ENCODE results near the gene MKRN2OS.
A peak's percentile ranks its signal among the peaks of the same experiment; 100 is the strongest.

MKRN2OS gene

DNA sequence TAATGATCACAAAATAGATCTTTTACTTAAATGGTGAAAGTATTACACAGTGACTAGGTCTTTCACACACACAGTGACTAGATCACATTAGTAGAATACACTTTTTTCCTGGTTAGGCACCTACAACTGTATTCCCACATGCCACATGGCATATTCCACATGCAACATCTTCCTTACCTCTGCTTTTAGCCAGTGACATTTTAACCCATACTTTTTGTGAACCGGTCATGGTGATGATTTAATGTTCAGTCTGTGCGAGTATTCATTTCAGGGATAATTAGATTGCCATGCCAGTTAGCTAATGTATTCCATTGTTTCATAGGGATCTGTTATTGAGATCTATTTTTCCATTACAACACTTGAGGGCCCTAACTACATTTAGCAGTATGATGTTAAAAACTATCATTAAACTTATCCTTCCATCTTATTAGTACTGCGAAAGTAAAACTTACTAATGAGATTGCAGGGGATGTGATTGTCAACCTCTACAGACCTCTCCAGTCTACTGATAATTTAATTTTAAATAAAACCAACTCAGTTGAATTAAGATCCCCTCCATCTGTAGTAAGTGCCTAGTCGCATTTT is 32.7 kb downstream of the MKRN2OS start:
- DNase-seq, result no peak

DNA sequence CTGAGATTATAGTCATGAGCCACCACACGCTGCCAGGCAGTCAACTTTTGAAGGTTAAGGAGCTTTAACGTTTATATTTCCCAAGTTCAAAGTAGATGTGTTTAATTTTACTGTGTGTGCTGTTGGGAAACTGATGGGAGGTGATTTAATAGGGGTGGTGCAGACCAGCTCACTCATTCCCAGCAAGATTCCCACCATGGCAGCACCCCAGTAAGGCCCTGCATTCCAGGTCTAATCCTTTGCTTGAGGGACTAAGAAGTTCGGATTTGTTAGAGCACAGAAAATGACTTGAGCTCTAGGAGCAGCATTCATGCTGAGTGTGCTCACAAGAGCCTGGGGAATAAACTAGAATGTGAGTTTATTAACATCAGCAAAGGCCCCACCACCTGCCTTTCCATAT is 35.8 kb downstream of the MKRN2OS start:
- no peak for DNase-seq

DNA sequence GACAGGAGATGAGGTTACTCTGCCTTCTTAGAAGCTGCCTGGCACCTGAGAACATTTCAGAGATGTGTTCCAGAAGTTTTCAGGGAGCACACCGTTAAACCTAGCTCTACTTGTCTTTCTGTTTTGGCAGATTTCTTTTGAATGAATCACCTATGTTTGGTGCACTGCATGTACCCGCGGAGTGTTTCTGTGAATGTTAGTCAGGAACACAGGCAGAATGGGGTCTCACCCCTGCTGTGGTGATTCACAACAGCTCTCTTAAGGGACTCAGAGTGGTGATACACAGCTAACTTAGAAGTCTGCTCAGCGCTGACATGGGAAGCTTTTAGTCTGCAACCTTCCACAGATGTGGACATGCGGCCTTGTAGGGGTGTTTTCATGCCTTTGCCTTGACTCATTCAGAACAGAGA is 37.0 kb downstream of the MKRN2OS start:
- peak; percentile 99 for DNase-seq

DNA sequence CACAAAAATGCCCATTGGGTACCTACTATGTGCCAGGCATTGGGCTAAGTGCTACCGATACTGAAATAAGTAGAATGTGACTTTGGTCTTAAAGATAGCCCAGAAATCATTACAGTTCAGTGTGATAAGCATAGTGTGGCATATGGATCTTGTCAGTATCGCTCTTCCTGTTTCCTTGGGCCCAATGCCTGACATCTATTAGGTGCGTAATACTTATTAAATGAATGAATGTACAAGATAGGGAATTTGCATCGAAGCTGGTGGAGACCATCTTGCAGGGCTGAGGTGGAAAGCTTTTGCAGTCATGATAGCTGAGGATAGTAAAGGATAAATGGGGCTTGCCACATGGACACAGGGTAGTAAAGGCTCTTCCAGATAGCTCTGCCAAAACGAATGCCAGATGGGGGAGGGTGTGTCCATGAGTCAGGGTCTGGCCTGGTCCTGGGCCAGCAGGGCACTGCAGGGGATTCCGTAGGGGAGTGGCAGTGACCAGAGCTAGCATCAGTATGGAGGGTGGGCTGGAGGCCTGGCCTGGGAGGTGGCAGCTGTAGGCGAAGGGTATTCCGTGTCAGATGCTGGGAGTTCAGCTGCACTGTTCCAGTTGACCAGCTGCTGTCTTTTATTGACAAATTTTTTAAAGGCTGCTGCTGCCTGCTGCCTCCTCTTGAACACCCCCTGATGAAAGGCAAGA is 37.6 kb downstream of the MKRN2OS start:
- DNase-seq, result peak; percentile 69

DNA sequence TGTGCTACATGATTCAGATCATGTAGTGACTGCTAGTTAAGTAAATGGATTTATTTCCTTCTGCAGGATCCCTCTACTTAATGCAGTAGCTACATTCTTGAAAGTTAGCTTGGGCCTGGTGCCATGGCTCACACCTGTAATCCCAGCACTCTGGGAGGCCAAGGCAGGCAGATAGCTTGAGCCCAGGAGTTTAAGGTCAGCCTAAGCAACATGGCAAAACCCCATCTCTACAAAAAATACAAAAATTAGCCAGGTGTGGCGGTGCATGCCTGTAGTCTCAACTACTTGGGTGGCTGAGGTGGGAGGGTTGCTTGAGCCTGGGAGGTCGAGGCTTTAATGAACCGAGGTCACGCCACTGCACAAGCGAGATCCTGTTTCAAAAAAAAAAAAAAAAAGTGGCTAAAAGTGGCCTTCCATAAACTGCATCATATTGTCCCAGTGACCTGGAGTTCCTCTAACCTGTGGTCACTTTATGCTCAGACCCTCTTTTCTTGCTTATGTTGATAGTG is 39.0 kb downstream of the MKRN2OS start:
- no peak for DNase-seq

DNA sequence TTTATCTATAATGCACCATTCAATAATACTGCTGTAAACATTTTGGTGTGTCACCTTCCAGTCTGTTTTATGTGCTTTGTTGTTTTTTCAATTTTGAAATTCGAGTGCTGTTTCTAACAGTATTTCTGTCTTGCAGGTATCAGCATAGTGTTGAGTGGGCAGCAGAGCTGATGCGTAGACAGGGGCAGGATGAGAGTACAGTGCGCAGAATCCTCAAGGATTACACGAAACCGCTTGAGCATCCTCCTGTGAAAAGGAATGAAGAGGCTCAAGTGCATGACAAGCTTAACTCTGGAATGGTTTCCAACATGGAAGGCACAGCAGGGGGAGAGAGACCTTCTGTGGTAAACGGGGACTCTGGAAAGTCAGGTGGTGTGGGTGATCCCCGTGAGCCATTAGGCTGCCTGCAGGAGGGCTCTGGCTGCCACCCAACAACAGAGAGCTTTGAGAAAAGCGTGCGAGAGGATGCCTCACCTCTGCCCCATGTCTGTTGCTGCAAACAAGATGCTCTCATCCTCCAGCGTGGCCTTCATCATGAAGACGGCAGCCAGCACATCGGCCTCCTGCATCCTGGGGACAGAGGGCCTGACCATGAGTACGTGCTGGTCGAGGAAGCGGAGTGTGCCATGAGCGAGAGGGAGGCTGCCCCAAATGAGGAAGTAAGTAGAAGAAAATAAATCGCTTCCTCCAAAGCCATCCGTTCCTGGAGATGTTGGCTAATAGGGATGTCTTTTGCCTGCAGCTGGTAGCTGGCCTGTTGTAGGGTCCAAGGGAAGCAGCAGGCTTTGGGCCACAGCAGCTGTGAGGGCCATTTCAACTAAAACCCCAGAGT is 42.0 kb downstream of the MKRN2OS start:
- no peak for DNase-seq

DNA sequence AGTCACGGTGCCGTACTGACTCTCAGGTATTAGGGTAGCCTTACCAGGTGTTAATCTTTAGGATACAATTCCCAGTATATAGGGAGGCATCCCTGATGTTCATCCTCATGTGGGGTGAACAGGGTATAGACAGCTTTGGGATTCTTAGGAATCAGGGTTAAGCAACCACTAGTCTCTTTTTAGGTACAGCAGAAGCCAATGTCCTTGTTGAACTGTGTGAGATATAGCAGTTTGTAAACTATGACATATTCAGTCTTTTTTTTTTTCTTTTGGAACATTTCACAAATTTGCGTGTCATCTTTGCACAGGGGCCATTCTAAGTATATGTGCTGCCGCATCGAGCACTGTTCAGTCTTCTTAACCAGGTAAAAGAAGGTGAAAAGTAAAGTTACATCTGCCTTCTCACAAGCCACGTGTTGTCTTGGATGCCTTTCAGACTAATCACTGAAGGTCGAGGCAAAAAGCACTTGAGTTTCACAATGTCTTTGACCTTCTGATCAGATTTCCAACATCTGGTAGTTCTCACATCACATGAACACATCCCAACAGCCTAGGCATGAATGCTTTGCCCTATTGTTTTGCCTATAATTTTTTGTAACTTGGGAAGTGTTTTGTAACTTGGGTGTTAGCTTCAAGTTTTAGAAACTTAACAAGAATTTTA is 43.8 kb downstream of the MKRN2OS start:
- no peak for DNase-seq

DNA sequence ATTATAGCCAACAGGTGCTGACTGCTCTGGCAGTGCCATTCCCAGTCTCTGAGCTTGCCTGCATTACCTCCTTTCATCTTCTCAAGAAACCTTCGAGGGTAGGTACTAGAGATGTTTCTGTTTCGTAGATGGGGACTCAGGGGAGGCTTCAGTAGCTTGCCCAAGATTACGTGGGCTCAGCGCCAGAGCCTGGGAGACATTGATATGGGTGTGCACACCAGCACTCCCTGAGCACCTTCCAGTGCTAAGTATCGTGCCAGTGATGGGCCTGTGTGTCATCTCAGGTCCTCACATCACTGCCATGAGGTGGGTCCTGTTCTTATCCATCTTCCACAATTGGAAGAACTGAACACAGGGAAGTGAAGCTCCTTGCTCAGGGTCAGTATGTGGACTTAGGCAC is 45.8 kb downstream of the MKRN2OS start:
- no peak for DNase-seq

DNA sequence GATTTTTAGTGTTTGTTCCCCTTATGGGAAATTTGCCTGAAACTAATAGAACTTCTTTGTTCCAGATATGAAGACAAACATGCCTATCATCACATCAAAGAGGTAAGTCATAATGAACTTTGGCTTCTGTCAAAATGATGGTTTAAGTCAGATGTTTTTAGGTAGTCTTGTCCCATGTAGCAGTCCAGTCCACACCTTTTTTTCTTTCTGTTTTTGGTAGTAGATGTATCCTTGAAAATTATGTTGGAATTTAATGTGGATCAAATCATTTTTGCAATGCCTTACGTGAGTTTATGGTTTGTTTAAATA is 48.9 kb downstream of the MKRN2OS start:
- DNase-seq, result no peak

DNA sequence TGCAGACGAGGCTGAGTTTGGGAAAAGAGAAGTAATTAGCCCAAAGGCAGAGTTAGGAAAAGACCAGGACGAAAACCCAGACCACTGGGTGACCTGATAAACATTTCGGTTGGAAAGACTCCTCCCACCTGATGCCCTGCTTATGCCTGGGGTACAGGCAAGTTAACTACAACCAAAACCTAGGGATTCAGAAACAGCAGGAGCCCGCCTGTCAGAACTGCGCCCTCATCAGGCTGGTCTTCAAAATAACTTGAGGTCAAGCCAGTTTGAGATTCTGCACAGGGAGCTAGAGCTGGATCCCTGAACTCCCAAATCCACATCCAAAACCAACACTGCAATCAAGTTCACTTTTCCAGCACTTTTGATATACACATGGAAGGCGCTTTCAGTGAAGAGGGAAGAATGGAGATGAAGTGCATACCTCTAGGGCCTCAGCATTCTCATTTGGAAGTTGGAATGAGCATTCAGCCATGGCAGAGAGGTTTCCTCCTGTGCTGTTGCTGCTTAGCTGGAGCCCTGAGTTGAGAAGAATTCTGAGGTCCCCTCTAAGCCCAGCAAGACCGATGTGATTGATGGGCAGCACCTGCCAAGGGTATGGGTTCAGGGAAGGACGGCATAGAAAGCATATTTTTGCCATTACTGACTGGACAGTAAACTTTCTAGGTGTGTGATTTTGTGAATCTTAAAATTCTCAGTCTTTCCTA is 49.4 kb downstream of the MKRN2OS start:
- DNase-seq, result no peak

DNA sequence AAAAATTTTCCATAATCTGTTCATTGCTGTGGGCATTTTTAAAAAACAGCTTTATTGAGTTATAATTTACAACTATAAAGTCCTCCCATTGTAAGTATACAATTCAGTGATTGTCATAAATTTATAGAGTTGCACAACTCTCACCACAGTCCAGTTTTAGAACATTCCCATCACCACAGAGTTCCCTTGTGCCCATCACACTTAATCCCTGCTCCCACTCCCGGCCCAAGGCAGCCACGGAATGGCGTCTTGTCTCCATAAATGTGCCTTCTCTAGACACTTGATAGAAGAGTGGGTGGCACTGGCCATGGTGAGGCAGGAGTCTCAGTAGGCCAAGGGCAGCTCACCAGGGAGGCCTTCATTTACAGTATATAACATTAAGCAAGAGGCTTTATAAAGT is 54.8 kb downstream of the MKRN2OS start:
- no peak for DNase-seq

DNA sequence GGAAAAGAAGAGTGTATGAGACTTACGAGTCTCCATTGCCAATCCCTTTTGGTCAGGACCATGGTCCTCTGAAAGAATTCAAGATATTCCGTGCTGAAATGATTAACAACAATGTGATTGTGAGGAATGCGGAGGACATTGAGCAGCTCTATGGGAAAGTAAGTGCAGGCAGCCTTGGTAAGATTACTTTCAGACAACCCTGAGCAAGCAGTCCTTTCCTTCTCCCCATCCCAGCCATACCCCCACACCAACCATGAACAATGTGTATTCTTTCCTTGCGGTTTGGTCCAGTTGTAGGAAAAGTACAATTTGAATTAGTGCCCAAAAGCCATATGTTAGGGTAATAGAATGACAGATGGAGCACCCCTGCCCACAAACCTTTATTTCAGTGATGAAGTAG is 55.5 kb downstream of the MKRN2OS start:
- peak; percentile 77 for DNase-seq
